KOPT-K1 (cell line): ENCODE results near the gene C4B.
"Not testable (repeated sequence)": the region's sequence is repeated elsewhere in the genome, so short reads cannot be mapped to it uniquely, and the experiment has no call there.

Experiments
- H3K27ac ChIP-seq: fragments of 200-600 bp; sonication (generic); 2 replicates; pipeline ENCODE4 v1.5.1; 2016; ENCODE audit warnings: antibody characterized with exemption, mild to moderate bottlenecking, low read depth, low read length; ENCODE audit not compliant: poor library complexity, severe bottlenecking
- H3K36me3 ChIP-seq: fragments of 200-600 bp; sonication (generic); 2 replicates; pipeline ENCODE4 v1.5.1; 2017; ENCODE audit warnings: antibody characterized with exemption, mild to moderate bottlenecking, low read length, moderate library complexity; ENCODE audit not compliant: insufficient read depth
- H3K9me3 ChIP-seq: fragments of 200-600 bp; sonication (generic); 2 replicates; pipeline ENCODE4 v1.5.1; 2017; ENCODE audit warnings: antibody characterized with exemption, low read length, mild to moderate bottlenecking; ENCODE audit not compliant: insufficient read depth, poor library complexity, severe bottlenecking

The C4B gene

DNA sequence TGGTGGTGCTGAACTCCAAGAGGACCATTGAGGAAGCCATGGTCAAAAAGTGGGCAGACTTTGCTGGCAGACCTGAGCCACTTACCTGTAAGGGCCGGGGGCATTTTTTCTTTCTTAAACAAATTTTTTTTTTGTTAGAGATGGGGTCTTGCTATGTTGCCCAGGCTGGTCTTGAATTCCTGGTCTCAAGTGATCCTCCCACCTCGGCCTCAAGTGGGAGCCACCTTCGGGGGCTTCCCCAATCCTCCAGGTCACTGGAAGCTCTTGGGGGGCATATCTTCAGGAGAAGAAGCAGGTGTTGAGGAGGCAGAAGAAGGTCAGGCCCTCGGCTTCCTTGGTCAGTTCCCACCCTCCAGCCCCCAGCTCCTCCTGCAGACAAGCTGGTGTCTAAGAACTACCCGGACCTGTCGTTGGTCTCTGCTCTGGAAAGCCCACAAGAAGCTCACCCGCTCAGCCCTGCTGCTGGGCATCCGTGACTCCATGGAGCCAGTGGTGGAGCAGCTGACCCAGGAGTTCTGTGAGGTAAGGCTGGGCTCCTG, 8.5 kb upstream of the C4B start:
- not testable (repeated sequence) for H3K27ac ChIP-seq, H3K36me3 ChIP-seq, H3K9me3 ChIP-seq

DNA sequence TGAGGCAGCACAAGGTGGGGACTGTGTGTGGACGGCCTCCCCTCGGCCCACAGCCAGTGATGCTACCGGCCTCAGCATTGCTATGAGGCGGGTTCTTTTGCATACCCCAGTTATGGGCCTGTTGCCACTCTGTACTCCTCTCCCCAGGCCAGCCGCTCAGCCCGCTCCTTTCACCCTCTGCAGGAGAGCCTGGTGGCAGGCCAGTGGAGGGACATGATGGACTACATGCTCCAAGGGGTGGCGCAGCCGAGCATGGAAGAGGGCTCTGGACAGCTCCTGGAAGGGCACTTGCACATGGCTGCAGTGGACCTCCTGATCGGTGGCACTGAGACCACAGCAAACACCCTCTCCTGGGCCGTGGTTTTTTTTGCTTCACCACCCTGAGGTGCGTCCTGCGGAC, 7.5 kb upstream of the C4B start:
- H3K36me3 ChIP-seq, H3K9me3 ChIP-seq, H3K27ac ChIP-seq: not testable (repeated sequence)

DNA sequence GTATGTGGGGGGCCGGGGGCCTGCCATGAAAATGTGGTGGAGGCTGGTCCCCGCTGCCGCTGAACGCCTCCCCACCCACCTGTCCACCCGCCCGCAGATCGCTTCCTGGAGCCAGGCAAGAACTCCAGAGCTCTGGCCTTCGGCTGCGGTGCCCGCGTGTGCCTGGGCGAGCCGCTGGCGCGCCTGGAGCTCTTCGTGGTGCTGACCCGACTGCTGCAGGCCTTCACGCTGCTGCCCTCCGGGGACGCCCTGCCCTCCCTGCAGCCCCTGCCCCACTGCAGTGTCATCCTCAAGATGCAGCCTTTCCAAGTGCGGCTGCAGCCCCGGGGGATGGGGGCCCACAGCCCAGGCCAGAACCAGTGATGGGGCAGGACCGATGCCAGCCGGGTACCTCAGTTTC, 6.6 kb upstream of the C4B start:
- not testable (repeated sequence) for H3K27ac ChIP-seq

DNA sequence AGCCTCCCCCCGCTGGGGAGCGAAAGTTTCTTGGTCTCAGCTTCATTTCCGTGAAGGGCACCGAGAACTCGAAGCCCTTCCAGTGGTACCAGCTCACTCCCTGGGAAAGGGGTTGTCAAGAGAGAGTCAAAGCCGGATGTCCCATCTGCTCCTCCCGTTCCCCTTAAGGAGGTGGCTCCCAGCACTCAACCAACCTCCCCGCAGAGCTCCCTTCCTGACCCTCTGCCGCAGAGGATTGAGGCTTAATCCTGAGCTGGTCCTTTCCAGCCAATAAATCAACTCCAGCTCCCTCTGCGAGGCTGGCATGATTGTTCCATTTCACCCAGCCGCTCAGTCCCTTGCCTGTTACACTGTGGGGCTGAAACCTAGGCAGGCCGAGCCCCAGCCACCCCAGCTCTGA, 6.0 kb upstream of the C4B start:
- not testable (repeated sequence) for H3K9me3 ChIP-seq, H3K27ac ChIP-seq

More for the DNA sequence above, 6.6 kb upstream of the C4B start:
- not testable (repeated sequence) for H3K9me3 ChIP-seq, H3K36me3 ChIP-seq

DNA sequence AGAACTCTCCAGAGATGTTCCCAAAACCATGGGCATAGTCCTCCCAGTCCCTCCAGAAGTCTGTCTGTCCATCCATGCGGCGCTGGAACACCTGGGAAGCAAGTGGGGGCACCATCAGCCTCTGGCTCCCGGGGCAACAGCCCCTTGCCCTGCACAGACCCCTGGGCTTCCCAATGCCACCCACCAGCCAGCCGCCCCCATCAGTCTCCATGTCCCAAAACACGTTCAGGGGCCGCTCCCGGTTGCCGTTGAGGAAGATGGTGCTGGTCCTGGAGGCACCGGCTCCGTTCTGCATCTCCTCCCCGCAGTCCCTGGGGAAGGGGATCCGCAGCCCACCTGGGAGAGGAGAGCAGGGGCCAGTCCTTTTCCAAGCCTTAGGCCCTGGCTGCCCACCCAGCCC, 5.1 kb upstream of the C4B start:
- not testable (repeated sequence) for H3K9me3 ChIP-seq

More for the DNA sequence above, 6.0 kb upstream of the C4B start:
- H3K36me3 ChIP-seq = not testable (repeated sequence)

DNA sequence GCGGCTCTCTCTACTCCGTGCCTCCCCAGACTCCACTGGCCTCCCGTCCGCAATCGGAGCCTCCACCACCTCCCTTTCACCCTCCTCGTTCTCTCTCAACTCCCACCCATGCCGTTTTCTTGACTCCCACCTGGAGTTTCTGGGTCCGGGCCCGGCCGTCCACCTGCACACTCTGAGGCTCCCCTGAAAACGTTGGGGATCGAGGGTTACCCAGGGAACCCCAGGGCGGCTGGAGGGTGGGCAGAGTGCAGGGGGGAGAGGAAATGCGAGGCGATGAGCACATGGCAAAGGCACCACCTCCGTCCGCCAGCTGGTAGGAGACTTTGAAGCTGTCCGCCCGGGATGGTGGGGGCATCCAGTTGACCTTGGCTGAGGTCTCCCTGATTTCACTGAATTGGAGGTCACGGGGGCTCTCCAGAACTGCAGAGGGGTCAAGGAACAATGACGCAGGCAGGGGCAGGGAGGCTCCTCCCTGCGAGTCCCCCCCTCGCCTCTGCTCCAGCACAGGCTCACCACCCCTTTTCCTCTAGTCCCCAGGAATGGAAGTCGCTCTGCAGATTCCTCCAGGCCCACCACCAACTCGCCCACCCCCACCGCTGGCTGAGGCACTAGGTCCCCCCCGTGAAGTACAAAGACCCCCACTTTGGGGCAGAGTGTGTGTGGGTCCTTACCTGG, 3.6 kb upstream of the C4B start:
- not testable (repeated sequence) for H3K9me3 ChIP-seq, H3K27ac ChIP-seq, H3K36me3 ChIP-seq

More for the DNA sequence above, 5.1 kb upstream of the C4B start:
- not testable (repeated sequence) for H3K36me3 ChIP-seq, H3K27ac ChIP-seq

DNA sequence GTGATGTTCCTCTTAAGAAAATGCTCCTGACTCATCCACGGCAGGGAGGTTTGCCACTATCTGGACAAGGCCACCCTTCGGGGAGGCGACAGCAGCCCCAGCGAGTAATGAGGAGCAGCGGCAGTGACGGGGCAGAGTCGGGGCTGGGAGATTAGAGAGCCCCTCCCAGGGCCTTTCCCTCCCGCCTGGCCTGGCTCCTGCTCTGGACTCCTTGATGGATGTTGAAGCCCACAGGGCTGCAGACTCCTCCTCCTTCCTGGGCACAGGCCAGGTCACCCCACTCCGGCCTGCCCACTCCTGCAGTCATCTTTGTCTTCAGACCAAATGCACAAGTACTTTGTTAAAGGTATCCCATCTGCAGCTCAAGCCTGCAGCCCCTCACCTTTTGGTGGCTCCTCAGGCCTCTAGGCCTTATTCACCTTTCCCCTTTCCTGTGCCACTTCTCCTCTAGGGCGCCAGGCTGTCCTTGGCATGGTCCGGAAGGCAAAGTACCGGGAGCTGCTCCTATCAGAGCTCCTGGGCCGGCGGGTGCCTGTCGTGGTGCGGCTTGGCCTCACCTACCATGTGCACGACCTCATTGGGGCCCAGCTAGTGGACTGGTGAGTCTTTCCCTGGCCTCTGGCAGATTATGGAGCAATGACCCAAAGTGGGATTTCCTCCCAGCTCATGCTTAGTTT, 1.5 kb upstream of the C4B start:
- H3K27ac ChIP-seq, H3K9me3 ChIP-seq, H3K36me3 ChIP-seq: not testable (repeated sequence)

DNA sequence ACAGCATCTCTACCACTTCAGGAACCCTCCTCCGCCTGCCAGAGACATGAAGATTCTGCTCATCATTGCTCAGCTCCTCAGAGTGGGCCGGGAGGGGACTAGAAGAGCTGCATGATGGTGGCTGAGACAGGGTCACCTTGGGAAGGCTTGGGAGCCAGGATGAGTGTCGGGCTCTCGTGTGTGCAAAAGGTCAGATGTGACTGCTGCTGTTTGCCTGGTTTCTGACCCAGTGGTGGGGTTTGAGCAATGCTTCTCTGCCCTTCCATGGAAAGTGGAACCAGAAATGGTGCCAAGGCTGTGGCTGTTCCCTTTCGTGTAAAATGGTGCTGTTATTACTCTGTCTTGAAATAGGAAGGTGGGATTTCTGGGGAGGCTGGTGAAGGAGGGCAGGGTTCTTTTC, 857 bp upstream of the C4B start:
- H3K36me3 ChIP-seq, H3K9me3 ChIP-seq, H3K27ac ChIP-seq: not testable (repeated sequence)

DNA sequence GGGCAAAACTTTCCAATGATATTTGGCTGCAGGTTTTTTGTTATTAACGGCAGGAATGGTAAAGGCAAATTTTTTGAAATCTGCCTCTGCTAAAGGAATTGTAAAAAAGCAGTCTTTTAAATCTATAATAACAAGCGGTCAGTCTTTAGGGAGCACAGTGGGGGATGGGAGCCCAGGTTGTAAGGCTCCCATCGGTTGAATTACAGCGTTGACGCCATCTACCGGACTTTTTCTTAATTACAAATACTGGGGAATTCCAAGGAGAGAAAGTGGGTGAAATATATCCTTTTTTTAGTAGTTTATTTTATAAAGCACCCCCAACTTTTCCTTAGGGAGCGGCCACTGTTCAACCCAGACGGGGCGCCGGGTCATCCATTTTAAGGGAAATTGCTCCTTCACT, 7.5 kb downstream of the C4B start:
- H3K27ac ChIP-seq, H3K36me3 ChIP-seq, H3K9me3 ChIP-seq: not testable (repeated sequence)

DNA sequence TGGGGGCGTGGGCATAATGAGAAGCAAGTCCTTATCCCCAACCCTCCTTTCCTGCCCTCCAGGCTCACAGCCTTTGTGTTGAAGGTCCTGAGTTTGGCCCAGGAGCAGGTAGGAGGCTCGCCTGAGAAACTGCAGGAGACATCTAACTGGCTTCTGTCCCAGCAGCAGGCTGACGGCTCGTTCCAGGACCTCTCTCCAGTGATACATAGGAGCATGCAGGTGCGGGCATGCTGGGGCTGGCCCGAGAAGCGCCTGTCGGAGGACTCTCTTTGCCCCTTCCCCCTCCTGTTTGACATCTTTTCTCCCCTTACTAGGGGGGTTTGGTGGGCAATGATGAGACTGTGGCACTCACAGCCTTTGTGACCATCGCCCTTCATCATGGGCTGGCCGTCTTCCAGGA, 14.0 kb downstream of the C4B start:
- H3K27ac ChIP-seq, H3K9me3 ChIP-seq, H3K36me3 ChIP-seq: not testable (repeated sequence)

DNA sequence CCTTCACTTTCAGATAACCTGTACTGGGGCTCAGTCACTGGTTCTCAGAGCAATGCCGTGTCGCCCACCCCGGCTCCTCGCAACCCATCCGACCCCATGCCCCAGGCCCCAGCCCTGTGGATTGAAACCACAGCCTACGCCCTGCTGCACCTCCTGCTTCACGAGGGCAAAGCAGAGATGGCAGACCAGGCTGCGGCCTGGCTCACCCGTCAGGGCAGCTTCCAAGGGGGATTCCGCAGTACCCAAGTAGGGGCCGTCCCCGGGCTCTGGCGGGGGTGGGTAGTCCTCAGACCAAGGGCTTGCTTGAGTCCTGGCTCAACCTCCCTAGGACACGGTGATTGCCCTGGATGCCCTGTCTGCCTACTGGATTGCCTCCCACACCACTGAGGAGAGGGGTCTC, 15.0 kb downstream of the C4B start:
- H3K27ac ChIP-seq, H3K9me3 ChIP-seq: not testable (repeated sequence)

DNA sequence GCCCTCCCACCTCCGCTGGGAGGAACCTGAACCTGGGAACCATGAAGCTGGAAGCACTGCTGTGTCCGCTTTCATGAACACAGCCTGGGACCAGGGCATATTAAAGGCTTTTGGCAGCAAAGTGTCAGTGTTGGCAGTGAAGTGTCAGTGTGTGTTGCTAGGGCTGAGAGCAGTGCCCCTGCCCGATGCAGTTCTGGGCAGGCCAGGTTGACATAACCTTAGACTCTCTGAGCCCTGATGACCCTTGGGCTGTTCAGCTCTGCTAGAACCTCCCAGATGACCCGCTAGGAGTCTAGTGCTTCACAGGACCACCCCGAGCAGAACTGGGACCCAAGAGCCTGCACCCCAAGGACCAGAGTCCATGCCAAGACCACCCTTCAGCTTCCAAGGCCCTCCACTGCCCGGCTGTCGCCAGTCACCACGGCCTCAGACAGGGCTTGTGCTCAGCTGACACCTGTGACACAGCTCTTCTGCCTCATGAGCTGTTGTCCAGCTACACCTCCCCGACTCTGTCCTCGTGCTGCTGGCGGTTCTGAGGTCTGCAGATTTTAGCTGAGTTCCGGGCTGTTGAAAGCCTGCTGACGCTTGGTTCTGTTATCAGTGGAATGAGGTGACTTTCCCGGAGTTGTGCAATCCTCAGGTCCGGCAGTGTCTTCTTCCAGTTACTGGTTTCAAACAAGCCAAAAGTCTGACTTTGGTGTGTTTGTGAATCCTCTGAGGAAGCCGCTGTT, 20.9 kb downstream of the C4B start:
- not testable (repeated sequence) for H3K36me3 ChIP-seq, H3K9me3 ChIP-seq, H3K27ac ChIP-seq

More for the DNA sequence above, 15.0 kb downstream of the C4B start:
- H3K36me3 ChIP-seq = not testable (repeated sequence)

DNA sequence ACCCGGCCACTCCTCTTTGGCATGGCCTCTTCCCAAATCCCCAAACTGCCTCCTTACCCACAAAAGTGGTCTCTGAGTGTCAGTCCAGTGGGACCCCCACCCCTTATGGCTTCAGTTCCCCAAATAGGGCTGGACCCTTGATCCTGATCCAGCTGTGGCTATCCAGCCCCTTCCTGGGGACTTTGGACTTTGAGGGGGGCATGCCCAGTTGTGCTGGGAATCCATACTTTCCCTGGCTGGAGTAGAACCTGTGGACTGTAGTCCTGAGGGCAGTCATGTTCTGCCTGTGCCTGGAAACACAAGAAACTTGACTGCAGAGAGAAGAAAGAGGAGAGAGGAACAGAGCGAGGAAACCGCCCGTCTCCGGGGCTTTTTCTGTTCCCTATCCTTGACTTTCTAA, 22.5 kb downstream of the C4B start:
- H3K9me3 ChIP-seq, H3K27ac ChIP-seq, H3K36me3 ChIP-seq: not testable (repeated sequence)

DNA sequence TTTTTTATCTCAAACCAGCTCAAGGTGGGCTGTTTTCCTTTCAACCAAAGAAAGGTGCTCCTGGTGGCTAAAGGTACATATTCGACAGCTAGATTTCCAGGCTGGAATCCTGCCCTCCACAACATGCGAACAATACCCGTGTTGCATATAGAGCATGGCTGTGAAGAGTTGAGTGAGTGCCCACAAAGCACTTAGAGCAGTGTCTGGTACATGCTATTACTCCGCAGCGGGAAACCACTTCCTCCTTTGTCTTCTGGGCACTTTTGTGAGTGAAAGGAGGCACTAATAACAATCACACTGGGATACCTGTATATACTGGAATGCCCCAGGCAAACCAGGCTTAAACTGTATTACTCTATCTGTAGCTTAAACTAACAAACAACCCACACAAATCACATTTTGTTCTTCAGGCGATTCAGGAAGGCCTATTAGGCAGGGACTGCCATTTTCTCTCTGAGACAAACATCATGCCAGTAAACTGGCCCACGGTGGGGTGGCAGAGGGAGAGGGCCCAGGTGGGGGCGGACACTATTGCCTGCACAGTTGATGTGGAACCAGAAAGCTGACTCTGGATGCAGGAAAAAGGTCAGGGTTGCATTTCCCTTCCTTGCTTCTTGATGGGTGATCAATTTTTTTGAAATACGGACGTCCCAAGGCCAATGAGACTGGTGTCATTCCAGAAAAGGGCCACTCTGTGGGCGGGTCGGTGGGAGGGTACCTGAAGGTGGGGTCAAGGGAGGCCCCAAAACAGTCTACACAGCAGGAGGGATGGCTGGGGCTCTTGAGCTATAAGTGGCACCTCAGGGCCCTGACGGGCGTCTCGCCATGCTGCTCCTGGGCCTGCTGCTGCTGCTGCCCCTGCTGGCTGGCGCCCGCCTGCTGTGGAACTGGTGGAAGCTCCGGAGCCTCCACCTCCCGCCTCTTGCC, 23.3 kb downstream of the C4B start, which contains the start of gene CYP21A2:
Gene CYP21A2 (plus strand): TSS at position 818 of the 927 bp plus-strand sequence. CDS start 8 bp downstream, at position 826.
- not testable (repeated sequence) for H3K36me3 ChIP-seq, H3K27ac ChIP-seq, H3K9me3 ChIP-seq

DNA sequence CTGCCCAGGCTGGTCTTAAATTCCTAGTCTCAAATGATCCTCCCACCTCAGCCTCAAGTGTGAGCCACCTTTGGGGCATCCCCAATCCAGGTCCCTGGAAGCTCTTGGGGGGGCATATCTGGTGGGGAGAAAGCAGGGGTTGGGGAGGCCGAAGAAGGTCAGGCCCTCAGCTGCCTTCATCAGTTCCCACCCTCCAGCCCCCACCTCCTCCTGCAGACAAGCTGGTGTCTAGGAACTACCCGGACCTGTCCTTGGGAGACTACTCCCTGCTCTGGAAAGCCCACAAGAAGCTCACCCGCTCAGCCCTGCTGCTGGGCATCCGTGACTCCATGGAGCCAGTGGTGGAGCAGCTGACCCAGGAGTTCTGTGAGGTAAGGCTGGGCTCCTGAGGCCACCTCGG, 24.3 kb downstream of the C4B start:
- H3K36me3 ChIP-seq, H3K27ac ChIP-seq, H3K9me3 ChIP-seq: not testable (repeated sequence)
